B cell (primary cell): Measurements from ENCODE around the gene DSCAML1. TPM values are rescaled to one million over a fixed set of nuclear protein-coding genes. Genes with fewer than 3 reads are reported as not detected.

Experiments
- ATAC-seq: fragments of 200-7000 bp; cut with Tn5 transposase; one replicate; pipeline ENCODE4 v1.10.0; 2021; ENCODE audit warnings: low read depth, mild to moderate bottlenecking, moderate number of reproducible peaks, moderate library complexity
- CTCF ChIA-PET: fragments of 350-600 bp; sonication (Branson Sonifier 250); formaldehyde crosslinking; loops from one replicate; lab custom pipeline; 2021; ENCODE audit warnings: antibody characterized with exemption, inconsistent platforms; lab: Charles Lee
- POLR2A ChIA-PET: fragments of 350-600 bp; sonication (Branson Sonifier 250); formaldehyde crosslinking; loops from one replicate; lab custom pipeline; 2021; ENCODE audit warnings: antibody characterized with exemption; lab: Charles Lee
- DNase-seq: peaks from one replicate; pipeline ENCODE4 v3.0.0; 2013
- H2AFZ ChIP-seq: 2 replicates; pipeline ENCODE4 v1.6.1; 2012; ENCODE audit warnings: mild to moderate bottlenecking, low read depth, low read length; ENCODE audit not compliant: insufficient read depth, poor library complexity, severe bottlenecking
- H3K27ac ChIP-seq, 2 donors: 1 replicate in 1 of 2; 2 replicates in 1 of 2; pipeline ENCODE4 v1.5.1; 2012 to 2013; ENCODE audit warnings: low read length in 2 of 2, mild to moderate bottlenecking in 2 of 2, moderate library complexity in 1 of 2
- H3K27me3 ChIP-seq, 4 experiments: fragments of 200-600 bp in 1 of 4; sonication (generic) in 1 of 4; replicated peaks in 1 of 4; 1 replicate in 2 of 4; 2 replicates in 2 of 4; pipeline versions ENCODE4 v1.6.1 to v1.7.0; 2013 to 2016; ENCODE audit warnings: low read length in 3 of 4, mild to moderate bottlenecking in 2 of 4, mixed read lengths in 1 of 4, moderate library complexity in 1 of 4; ENCODE audit not compliant: insufficient read depth in 4 of 4, control insufficient read depth in 3 of 4; ENCODE audit errors: control extremely low read depth in 1 of 4
- H3K36me3 ChIP-seq, 2 experiments: replicated peaks in 1 of 2; 1 replicate in 1 of 2; 2 replicates in 1 of 2; pipeline versions ENCODE4 v1.6.1 to v1.7.1; 2013; ENCODE audit warnings: low read length in 1 of 2; ENCODE audit not compliant: insufficient read depth in 2 of 2, control insufficient read depth in 1 of 2; ENCODE audit errors: control extremely low read depth in 1 of 2, extremely low read depth in 1 of 2
- H3K4me1 ChIP-seq, 2 donors: fragments of 200-600 bp in 1 of 2; sonication (generic) in 1 of 2; 1 replicate in 1 of 2; 2 replicates in 1 of 2; pipeline versions ENCODE4 v1.5.1 to v1.6.1; 2013 to 2017; ENCODE audit warnings: low read length in 2 of 2; ENCODE audit not compliant: control insufficient read depth in 2 of 2, insufficient read depth in 2 of 2
- H3K4me2 ChIP-seq: replicated peaks from 2 replicates; pipeline ENCODE3; 2012; ENCODE audit warnings: mild to moderate bottlenecking, low read depth, low read length; ENCODE audit not compliant: poor library complexity, severe bottlenecking
- H3K4me3 ChIP-seq, 5 experiments: fragments of 200-600 bp in 1 of 5; sonication (generic) in 1 of 5; 1 replicate in 3 of 5; 2 replicates in 2 of 5; pipeline versions ENCODE4 v1.5.1 to v1.7.0; 2011 to 2016; ENCODE audit warnings: low read length in 4 of 5, mild to moderate bottlenecking in 4 of 5, low read depth in 2 of 5, control low read depth in 1 of 5, moderate library complexity in 1 of 5; ENCODE audit not compliant: insufficient read depth in 1 of 5; ENCODE audit errors: control extremely low read depth in 1 of 5, extremely low read depth in 1 of 5
- H3K79me2 ChIP-seq: fragments of 200-600 bp; sonication (generic); one replicate; pipeline ENCODE4 v1.6.0; 2016; ENCODE audit warnings: low read length; ENCODE audit not compliant: control insufficient read depth, insufficient read depth
- H3K9ac ChIP-seq: fragments of 200-600 bp; sonication (generic); 2 replicates; pipeline ENCODE4 v1.6.1; 2017; ENCODE audit warnings: mild to moderate bottlenecking, low read length, moderate library complexity
- H3K9me3 ChIP-seq, 3 donors: one replicate each; pipeline versions ENCODE4 v1.6.1 to v1.7.1; 2013; ENCODE audit warnings: low read length in 2 of 3; ENCODE audit not compliant: control insufficient read depth in 2 of 3, insufficient read depth in 1 of 3; ENCODE audit errors: control extremely low read depth in 1 of 3
- H4K20me1 ChIP-seq: 2 replicates; pipeline ENCODE4 v1.6.0; 2012; ENCODE audit warnings: mild to moderate bottlenecking, low read length; ENCODE audit not compliant: insufficient read depth, control insufficient read depth, poor library complexity, severe bottlenecking
- H3K27ac Mint-ChIP-seq: one replicate; pipeline ENCODE4 v1.8.0; 2021; ENCODE audit warnings: mixed read lengths
- H3K27me3 Mint-ChIP-seq: one replicate; pipeline ENCODE4 v1.8.0; 2021; ENCODE audit warnings: mixed read lengths
- H3K4me1 Mint-ChIP-seq: one replicate; pipeline ENCODE4 v1.8.0; 2021; ENCODE audit warnings: mixed read lengths
- H3K4me3 Mint-ChIP-seq: one replicate; pipeline ENCODE4 v1.8.0; 2021; ENCODE audit warnings: mixed read lengths
- H3K9me3 Mint-ChIP-seq: one replicate; pipeline ENCODE4 v1.8.0; 2022; ENCODE audit warnings: mixed read lengths; ENCODE audit not compliant: insufficient read depth
- CTCF ChIP-seq: fragments of 200-600 bp; IDR thresholded peaks from one replicate; pipeline ENCODE4 v1.8.0; 2022; ENCODE audit warnings: antibody characterized with exemption, mild to moderate bottlenecking
- EZH2 ChIP-seq: IDR thresholded peaks from 2 replicates; pipeline ENCODE4 v1.6.1; 2012; ENCODE audit warnings: borderline replicate concordance, low read depth, mild to moderate bottlenecking, moderate library complexity, low read length; ENCODE audit not compliant: insufficient read depth, poor library complexity, severe bottlenecking
- WGBS: methylation state at CpG from one replicate; pipeline ENCODE4 v1.1.5; 2013; ENCODE audit warnings: missing lambda C conversion rate; ENCODE audit not compliant: insufficient coverage; 5-methylcytosine and 5-hydroxymethylcytosine counted together
- intact Hi-C: fragments of 100-400 bp; cut with micrococcal nuclease; formaldehyde crosslinking; loops from one replicate; pipeline ENCODE4 v1.10.0; 2022
- polyA plus RNA-seq: library from polyadenylated mRNA; depleted of rRNA; stranded (reverse); fragments of >200 nt; gene quantifications from 2 replicates; pipeline ENCODE4 v1.2.3, GENCODE V29; 2012
- total RNA-seq, 2 donors: library from RNA; stranded (reverse); fragments of 120-200 nt in 1 of 2; gene quantifications; 1 replicate in 1 of 2; 2 replicates in 1 of 2; pipeline versions ENCODE4 v1.2.3 to v1.2.4, GENCODE V29; 2013 to 2022

Gene DSCAML1
- total and polyA plus RNA-seq, 2 donors (not counting 1 experiment from before 2014, with no cell fraction given) = 1.2 to 6.2 TPM

GRCh38 chr11:117562136-117562535 lies 234.9 kb downstream of the DSCAML1 start:
- no peaks in the 10 kb centered on the region for H4K20me1 ChIP-seq
- no peaks in the 10 kb centered on the region for H3K36me3 ChIP-seq
- no peaks in the 10 kb centered on the region for H3K79me2 ChIP-seq
- no peak overlapping the region for H2AFZ ChIP-seq
- no peak overlapping the region for H3K27ac Mint-ChIP-seq
- POLR2A ChIA-PET = no interaction called here
- DNase-seq (no peak), ATAC-seq (no peak)
- H3K27ac ChIP-seq = no peak overlapping the region
- H3K4me1 Mint-ChIP-seq = no peaks in the 10 kb centered on the region
- H3K4me1 ChIP-seq = no peaks in the 10 kb centered on the region
- CTCF ChIA-PET = no interaction called here
- no peak overlapping the region for H3K4me3 Mint-ChIP-seq
- peaks cover 0 to 12% (median 0%) of the 10 kb centered on the region in 4 experiments for H3K27me3 ChIP-seq
- no peak for TF ChIP-seq EZH2
- TF ChIP-seq CTCF = no peak
- intact Hi-C loops = no loop called here
- no peak overlapping the region for H3K4me2 ChIP-seq
- H3K4me3 ChIP-seq = no peak overlapping the region
- no peaks in the 10 kb centered on the region for H3K9me3 ChIP-seq
- H3K27me3 Mint-ChIP-seq = peaks cover 15% of the 10 kb centered on the region
- H3K9ac ChIP-seq = no peak overlapping the region
- H3K9me3 Mint-ChIP-seq = no peaks in the 10 kb centered on the region
- 87% methylated on average over 5 of the region's 6 CpGs for WGBS

GRCh38 chr11:117560780-117561530 lies 236.1 kb downstream of the DSCAML1 start:
- no peaks in the 10 kb centered on the region for H3K79me2 ChIP-seq
- no peak overlapping the region for H3K4me3 ChIP-seq
- TF ChIP-seq CTCF (no peak), EZH2 (no peak)
- Mint-ChIP-seq H3K4me1 (no peaks in the 10 kb centered on the region), H3K4me3 (no peak overlapping the region), H3K27ac (no peak overlapping the region), H3K27me3 (peaks cover 12% of the 10 kb centered on the region), H3K9me3 (no peaks in the 10 kb centered on the region)
- no peaks in the 10 kb centered on the region for H3K4me1 ChIP-seq
- H3K36me3 ChIP-seq = no peaks in the 10 kb centered on the region
- 64% methylated on average over 5 of the region's 5 CpGs for WGBS
- peaks cover 0 to 12% (median 0%) of the 10 kb centered on the region in 4 experiments for H3K27me3 ChIP-seq
- no peak for ATAC-seq
- no peak overlapping the region for H3K27ac ChIP-seq
- ChIA-PET CTCF (no interaction called here), POLR2A (no interaction called here)
- no peak overlapping the region for H3K9ac ChIP-seq
- no peaks in the 10 kb centered on the region for H3K9me3 ChIP-seq
- H3K4me2 ChIP-seq = no peak overlapping the region
- no peak for DNase-seq
- H2AFZ ChIP-seq = no peak overlapping the region
- H4K20me1 ChIP-seq = no peaks in the 10 kb centered on the region
- intact Hi-C loops = no loop called here
